Parathyroid adenoma (tissue), 2 donors: Measurements from ENCODE around the gene ARMC8.

Experiments
- H2AFZ ChIP-seq: fragments of 300-600 bp; sonication (generic); one replicate; pipeline ENCODE4 v1.7.0; 2017; ENCODE audit warnings: antibody characterized with exemption, mild to moderate bottlenecking
- H3K27ac ChIP-seq: fragments of 300-600 bp; sonication (generic); one replicate; pipeline ENCODE4 v1.7.0; 2017
- H3K27me3 ChIP-seq: fragments of 300-600 bp; sonication (generic); one replicate; pipeline ENCODE4 v1.7.0; 2017; ENCODE audit warnings: low read length; ENCODE audit not compliant: control insufficient read depth, insufficient read depth
- H3K36me3 ChIP-seq: fragments of 300-600 bp; sonication (generic); one replicate; pipeline ENCODE4 v1.7.0; 2017; ENCODE audit warnings: low read length; ENCODE audit not compliant: control insufficient read depth, insufficient read depth
- H3K4me1 ChIP-seq: fragments of 300-600 bp; sonication (generic); one replicate; pipeline ENCODE4 v1.7.0; 2017; ENCODE audit warnings: control low read depth
- H3K4me2 ChIP-seq: fragments of 300-600 bp; sonication (generic); one replicate; pipeline ENCODE4 v1.7.0; 2017; ENCODE audit warnings: low read length
- H3K4me3 ChIP-seq: fragments of 300-600 bp; sonication (generic); one replicate; pipeline ENCODE4 v1.7.0; 2017; ENCODE audit warnings: low read depth, low read length
- H3K79me2 ChIP-seq: fragments of 300-600 bp; sonication (generic); one replicate; pipeline ENCODE4 v1.7.0; 2017; ENCODE audit warnings: control low read depth
- H3K9ac ChIP-seq: fragments of 300-600 bp; sonication (generic); one replicate; pipeline ENCODE4 v1.7.0; 2017; ENCODE audit warnings: mild to moderate bottlenecking
- H3K9me3 ChIP-seq: fragments of 300-600 bp; sonication (generic); one replicate; pipeline ENCODE4 v1.7.0; 2017; ENCODE audit warnings: low read length; ENCODE audit not compliant: control insufficient read depth
- TF ChIP-seq, protein P1 (sequence below): fragments of 300-600 bp; sonication (generic); IDR thresholded peaks from one replicate; pipeline ENCODE4 v1.7.0; 2017; ENCODE audit warnings: antibody characterized with exemption, mild to moderate bottlenecking
- donor health status: primary hyperparathyroidism.

ARMC8 gene

GRCh38 chr3:138263104-138263503 lies 76.0 kb downstream of the ARMC8 start:
- H3K36me3 ChIP-seq, result no peaks in the 10 kb centered on the region
- H3K9me3 ChIP-seq, result no peaks in the 10 kb centered on the region
- TF ChIP-seq, protein P1, sequence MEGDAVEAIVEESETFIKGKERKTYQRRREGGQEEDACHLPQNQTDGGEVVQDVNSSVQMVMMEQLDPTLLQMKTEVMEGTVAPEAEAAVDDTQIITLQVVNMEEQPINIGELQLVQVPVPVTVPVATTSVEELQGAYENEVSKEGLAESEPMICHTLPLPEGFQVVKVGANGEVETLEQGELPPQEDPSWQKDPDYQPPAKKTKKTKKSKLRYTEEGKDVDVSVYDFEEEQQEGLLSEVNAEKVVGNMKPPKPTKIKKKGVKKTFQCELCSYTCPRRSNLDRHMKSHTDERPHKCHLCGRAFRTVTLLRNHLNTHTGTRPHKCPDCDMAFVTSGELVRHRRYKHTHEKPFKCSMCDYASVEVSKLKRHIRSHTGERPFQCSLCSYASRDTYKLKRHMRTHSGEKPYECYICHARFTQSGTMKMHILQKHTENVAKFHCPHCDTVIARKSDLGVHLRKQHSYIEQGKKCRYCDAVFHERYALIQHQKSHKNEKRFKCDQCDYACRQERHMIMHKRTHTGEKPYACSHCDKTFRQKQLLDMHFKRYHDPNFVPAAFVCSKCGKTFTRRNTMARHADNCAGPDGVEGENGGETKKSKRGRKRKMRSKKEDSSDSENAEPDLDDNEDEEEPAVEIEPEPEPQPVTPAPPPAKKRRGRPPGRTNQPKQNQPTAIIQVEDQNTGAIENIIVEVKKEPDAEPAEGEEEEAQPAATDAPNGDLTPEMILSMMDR, result no peak
- H3K27ac ChIP-seq, result no peak overlapping the region
- no peak overlapping the region for H3K4me2 ChIP-seq
- H3K79me2 ChIP-seq, result no peaks in the 10 kb centered on the region
- no peak overlapping the region for H2AFZ ChIP-seq
- no peaks in the 10 kb centered on the region for H3K27me3 ChIP-seq
- no peak overlapping the region for H3K4me3 ChIP-seq
- H3K9ac ChIP-seq, result no peak overlapping the region
- no peaks in the 10 kb centered on the region for H3K4me1 ChIP-seq

DNA sequence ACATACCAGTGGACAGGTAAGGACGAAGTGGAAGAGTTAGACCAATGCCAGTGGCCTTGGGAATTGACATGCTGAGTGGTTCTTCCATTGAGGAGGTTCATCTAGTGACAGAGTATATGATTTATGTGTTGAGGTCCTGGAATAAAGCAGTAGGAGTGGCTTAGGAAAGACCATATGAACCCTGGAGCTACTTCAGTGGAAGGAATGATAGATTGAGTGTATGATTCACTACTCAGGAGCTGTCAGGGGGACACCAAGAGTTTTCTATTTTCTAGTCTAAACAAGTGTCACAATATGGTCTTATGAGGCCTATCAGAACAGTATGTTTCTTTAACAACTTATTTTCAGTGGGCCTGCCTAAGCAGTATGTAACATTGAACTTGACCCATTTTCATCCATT lies 78.6 kb downstream of the ARMC8 start:
- no peaks in the 10 kb centered on the region for H3K27me3 ChIP-seq
- H2AFZ ChIP-seq, result no peak overlapping the region
- no peaks in the 10 kb centered on the region for H3K9me3 ChIP-seq
- no peak overlapping the region for H3K27ac ChIP-seq
- H3K4me2 ChIP-seq, result no peak overlapping the region
- no peak overlapping the region for H3K9ac ChIP-seq
- H3K36me3 ChIP-seq, result no peaks in the 10 kb centered on the region
- H3K4me3 ChIP-seq, result no peak overlapping the region
- no peaks in the 10 kb centered on the region for H3K79me2 ChIP-seq
- H3K4me1 ChIP-seq, result no peaks in the 10 kb centered on the region
- TF ChIP-seq, protein P1, result no peak

- H3K36me3 ChIP-seq, result no peaks in the 10 kb centered on the region
These were observed 80.0 kb downstream of the ARMC8 start for GRCh38 chr3:138267083-138267482.

DNA sequence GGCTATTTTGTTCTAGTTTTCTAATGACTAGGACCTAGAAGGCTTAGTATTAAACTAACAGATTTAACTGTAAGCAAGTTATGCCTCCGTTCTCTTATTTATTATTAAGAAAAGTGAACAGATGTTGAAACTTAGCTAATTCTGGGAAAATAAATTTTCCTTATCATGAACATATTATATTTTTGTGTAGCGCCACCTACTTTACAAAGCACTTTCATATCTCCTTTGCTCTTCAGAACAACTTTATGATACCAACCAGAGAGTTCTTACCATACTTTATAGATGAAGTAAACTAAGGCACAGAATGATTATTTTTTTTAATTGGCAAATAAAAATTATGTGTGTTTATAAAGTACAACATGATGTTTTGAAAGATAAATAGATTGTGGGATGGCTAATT lies 83.1 kb downstream of the ARMC8 start:
- no peak overlapping the region for H3K4me3 ChIP-seq
- H3K27me3 ChIP-seq, result no peaks in the 10 kb centered on the region
- no peak overlapping the region for H3K9ac ChIP-seq
- H3K9me3 ChIP-seq, result no peaks in the 10 kb centered on the region
- no peaks in the 10 kb centered on the region for H3K4me1 ChIP-seq
- no peaks in the 10 kb centered on the region for H3K36me3 ChIP-seq
- H2AFZ ChIP-seq, result no peak overlapping the region
- H3K27ac ChIP-seq, result no peak overlapping the region
- TF ChIP-seq, protein P1, result no peak
- H3K4me2 ChIP-seq, result no peak overlapping the region
- H3K79me2 ChIP-seq, result no peaks in the 10 kb centered on the region

More at GRCh38 chr3:138267083-138267482, 80.0 kb downstream of the ARMC8 start:
- no peak overlapping the region for H3K4me2 ChIP-seq
- no peaks in the 10 kb centered on the region for H3K4me1 ChIP-seq
- no peak overlapping the region for H3K4me3 ChIP-seq
- TF ChIP-seq, protein P1, result no peak
- no peaks in the 10 kb centered on the region for H3K79me2 ChIP-seq
- no peak overlapping the region for H3K9ac ChIP-seq
- no peaks in the 10 kb centered on the region for H3K9me3 ChIP-seq
- H3K27me3 ChIP-seq, result no peaks in the 10 kb centered on the region
- H2AFZ ChIP-seq, result no peak overlapping the region
- no peak overlapping the region for H3K27ac ChIP-seq

DNA sequence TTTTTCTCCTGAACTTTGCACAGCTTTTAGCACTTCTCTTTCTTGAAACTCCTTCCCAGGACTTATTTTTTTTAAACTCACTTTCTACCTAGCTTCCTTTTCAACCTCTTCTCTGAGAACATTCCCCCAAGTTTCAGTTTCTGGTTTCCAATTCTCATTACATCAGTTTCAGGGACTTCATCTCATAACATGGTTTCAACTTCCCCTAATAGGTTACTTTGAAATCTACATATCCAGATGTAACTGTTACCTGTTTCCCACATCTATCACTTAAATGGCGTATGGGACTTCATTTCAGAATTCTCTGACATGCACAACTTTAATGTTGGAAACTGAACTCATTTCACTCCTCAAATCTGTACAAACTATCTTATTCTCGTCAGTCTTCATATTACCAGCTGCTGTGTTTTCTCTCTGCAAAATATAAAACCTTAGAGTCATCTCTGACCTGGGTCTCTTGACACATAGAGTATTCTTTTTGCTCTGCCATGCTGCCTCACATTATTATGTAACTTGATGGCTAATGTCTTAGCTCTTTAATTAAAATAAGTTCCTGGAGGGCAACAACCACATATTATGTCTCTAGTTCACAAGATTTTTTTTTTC lies 84.2 kb downstream of the ARMC8 start:
- Histone ChIP-seq H3K9me3 (no peaks in the 10 kb centered on the region), H3K4me3 (no peak overlapping the region), H3K79me2 (no peaks in the 10 kb centered on the region), H2AFZ (no peak overlapping the region), H3K36me3 (no peaks in the 10 kb centered on the region), H3K4me1 (no peaks in the 10 kb centered on the region), H3K27me3 (no peaks in the 10 kb centered on the region), H3K27ac (no peak overlapping the region), H3K4me2 (no peak overlapping the region), H3K9ac (no peak overlapping the region)
- TF ChIP-seq, protein P1, result no peak
